Endothelial cell (in vitro differentiated cells): ENCODE data around the gene CEP131. TPM values are rescaled to one million over a fixed set of nuclear protein-coding genes. Genes with fewer than 3 reads are reported as not detected.
A peak's percentile ranks its signal among the peaks of the same experiment; 100 is the strongest.

Experiments used
- DNase-seq: peaks from one replicate; pipeline ENCODE4 v3.0.0; 2021; ENCODE audit warnings: low spot score
- H3K27ac Mint-ChIP-seq: one replicate; pipeline ENCODE4 v1.8.0; 2021; ENCODE audit warnings: mixed read lengths, inconsistent platforms; ENCODE audit not compliant: unreplicated experiment
- H3K27me3 Mint-ChIP-seq: one replicate; pipeline ENCODE4 v1.8.0; 2021; ENCODE audit warnings: mild to moderate bottlenecking, moderate library complexity, mixed read lengths, inconsistent platforms; ENCODE audit not compliant: unreplicated experiment
- H3K36me3 Mint-ChIP-seq: one replicate; pipeline ENCODE4 v1.8.0; 2021; ENCODE audit warnings: mild to moderate bottlenecking, low read depth, mixed read lengths, inconsistent platforms; ENCODE audit not compliant: unreplicated experiment
- H3K4me1 Mint-ChIP-seq: one replicate; pipeline ENCODE4 v1.8.0; 2021; ENCODE audit warnings: mild to moderate bottlenecking, mixed read lengths, inconsistent platforms; ENCODE audit not compliant: unreplicated experiment
- H3K4me3 Mint-ChIP-seq: one replicate; pipeline ENCODE4 v1.8.0; 2021; ENCODE audit warnings: mild to moderate bottlenecking, mixed read lengths, inconsistent platforms; ENCODE audit not compliant: unreplicated experiment
- H3K9me3 Mint-ChIP-seq: one replicate; pipeline ENCODE4 v1.8.0; 2021; ENCODE audit warnings: mixed read lengths, inconsistent platforms; ENCODE audit not compliant: unreplicated experiment
- total RNA-seq: library from RNA; stranded (reverse); fragmentation: NEBNext Ultra II Directional; extraction: Animal tissue kit (Norgen Biotek cat#: 25700); gene quantifications from one replicate; pipeline ENCODE4 v1.2.1, GENCODE V29; 2021; ENCODE audit not compliant: unreplicated experiment
- TF ChIP-seq, protein P1 (sequence below): fragments of 200-600 bp; sonication (generic); IDR thresholded peaks from one replicate; pipeline ENCODE4 v1.5.0; 2021; ENCODE audit warnings: antibody characterized with exemption; ENCODE audit not compliant: unreplicated experiment

The CEP131 gene
- total RNA-seq, 1 donor from 2014 or later: 21.1 TPM

DNA sequence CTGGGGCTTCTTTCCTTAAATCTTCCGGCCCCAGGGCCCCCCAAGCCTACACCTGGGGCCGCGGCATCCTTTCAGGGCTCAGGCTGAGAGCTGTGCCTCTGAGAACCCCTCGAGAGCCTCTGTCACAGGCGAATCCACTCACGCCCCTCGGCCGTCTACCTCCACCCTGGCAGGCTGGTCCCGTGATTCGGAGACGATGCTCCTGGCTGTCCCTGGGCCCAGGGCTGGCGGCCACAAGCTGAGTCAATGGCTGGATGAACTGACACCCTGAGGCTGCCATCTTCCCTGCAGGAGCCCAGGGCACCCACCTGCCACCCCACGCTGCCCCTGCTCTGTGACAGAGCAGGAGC lies 11.7 kb upstream of the CEP131 start:
- no peaks in the 10 kb centered on the region for H3K9me3 Mint-ChIP-seq
- TF ChIP-seq, protein P1, sequence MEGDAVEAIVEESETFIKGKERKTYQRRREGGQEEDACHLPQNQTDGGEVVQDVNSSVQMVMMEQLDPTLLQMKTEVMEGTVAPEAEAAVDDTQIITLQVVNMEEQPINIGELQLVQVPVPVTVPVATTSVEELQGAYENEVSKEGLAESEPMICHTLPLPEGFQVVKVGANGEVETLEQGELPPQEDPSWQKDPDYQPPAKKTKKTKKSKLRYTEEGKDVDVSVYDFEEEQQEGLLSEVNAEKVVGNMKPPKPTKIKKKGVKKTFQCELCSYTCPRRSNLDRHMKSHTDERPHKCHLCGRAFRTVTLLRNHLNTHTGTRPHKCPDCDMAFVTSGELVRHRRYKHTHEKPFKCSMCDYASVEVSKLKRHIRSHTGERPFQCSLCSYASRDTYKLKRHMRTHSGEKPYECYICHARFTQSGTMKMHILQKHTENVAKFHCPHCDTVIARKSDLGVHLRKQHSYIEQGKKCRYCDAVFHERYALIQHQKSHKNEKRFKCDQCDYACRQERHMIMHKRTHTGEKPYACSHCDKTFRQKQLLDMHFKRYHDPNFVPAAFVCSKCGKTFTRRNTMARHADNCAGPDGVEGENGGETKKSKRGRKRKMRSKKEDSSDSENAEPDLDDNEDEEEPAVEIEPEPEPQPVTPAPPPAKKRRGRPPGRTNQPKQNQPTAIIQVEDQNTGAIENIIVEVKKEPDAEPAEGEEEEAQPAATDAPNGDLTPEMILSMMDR: no peak
- peak overlapping the region; percentile 20 for H3K27ac Mint-ChIP-seq
- H3K4me1 Mint-ChIP-seq: peaks cover 9% of the 10 kb centered on the region
- peak overlapping the region; percentile 65 for H3K4me3 Mint-ChIP-seq
- H3K36me3 Mint-ChIP-seq: peaks cover 20% of the 10 kb centered on the region
- H3K27me3 Mint-ChIP-seq: peaks cover 12% of the 10 kb centered on the region
- DNase-seq: no peak

GRCh38 chr17:81233811-81234505 lies 11.2 kb upstream of the CEP131 start:
- H3K27me3 Mint-ChIP-seq: peaks cover 10% of the 10 kb centered on the region
- DNase-seq: no peak
- H3K27ac Mint-ChIP-seq: no peak overlapping the region
- peaks cover 9% of the 10 kb centered on the region for H3K4me1 Mint-ChIP-seq
- no peaks in the 10 kb centered on the region for H3K9me3 Mint-ChIP-seq
- H3K4me3 Mint-ChIP-seq: no peak overlapping the region
- peaks cover 20% of the 10 kb centered on the region for H3K36me3 Mint-ChIP-seq
- TF ChIP-seq, protein P1: no peak

GRCh38 chr17:81233316-81233715 lies 10.6 kb upstream of the CEP131 start:
- DNase-seq: no peak
- H3K9me3 Mint-ChIP-seq: no peaks in the 10 kb centered on the region
- peaks cover 22% of the 10 kb centered on the region for H3K36me3 Mint-ChIP-seq
- H3K27me3 Mint-ChIP-seq: peaks cover 10% of the 10 kb centered on the region
- peaks cover 9% of the 10 kb centered on the region for H3K4me1 Mint-ChIP-seq
- H3K4me3 Mint-ChIP-seq: no peak overlapping the region
- H3K27ac Mint-ChIP-seq: no peak overlapping the region
- TF ChIP-seq, protein P1: no peak

- peaks cover 12% of the 10 kb centered on the region for H3K27me3 Mint-ChIP-seq
- DNase-seq: no peak
- peaks cover 6% of the 10 kb centered on the region for H3K4me1 Mint-ChIP-seq
- H3K4me3 Mint-ChIP-seq: no peak overlapping the region
- H3K36me3 Mint-ChIP-seq: peaks cover 25% of the 10 kb centered on the region
- H3K27ac Mint-ChIP-seq: no peak overlapping the region
- TF ChIP-seq, protein P1: no peak
- no peaks in the 10 kb centered on the region for H3K9me3 Mint-ChIP-seq
These were observed 10.0 kb upstream of the CEP131 start for GRCh38 chr17:81232616-81233241.

- TF ChIP-seq, protein P1: no peak
- Mint-ChIP-seq H3K36me3 (peaks cover 28% of the 10 kb centered on the region), H3K9me3 (no peaks in the 10 kb centered on the region), H3K27me3 (peaks cover 12% of the 10 kb centered on the region), H3K4me1 (peaks cover 8% of the 10 kb centered on the region), H3K4me3 (no peak overlapping the region), H3K27ac (no peak overlapping the region)
- DNase-seq: no peak
These were observed 9.2 kb upstream of the CEP131 start for GRCh38 chr17:81231766-81232581.
